Measurements from ENCODE around the gene PPM1L. TPM values are rescaled to one million over a fixed set of nuclear protein-coding genes. Genes with fewer than 3 reads are reported as not detected.

PPM1L gene
- total and polyA plus RNA-seq, 2 donors (not counting 1 experiment from before 2014, with no cell fraction given), result 1.1 to 12.0 TPM

- H3K27ac Mint-ChIP-seq, result no peak overlapping the region
- H2AFZ ChIP-seq (ENCODE audit: insufficient read depth, low read depth, low read length, poor library complexity, severe bottlenecking), result no peak overlapping the region
- no peaks in the 10 kb centered on the region for H3K4me1 Mint-ChIP-seq
- no peaks in the 10 kb centered on the region for H3K9me3 ChIP-seq (ENCODE audit: control extremely low read depth in 1 of 3, control insufficient read depth in 2 of 3, insufficient read depth in 1 of 3, low read length in 2 of 3)
- H3K36me3 ChIP-seq (replicated peaks in 1 of 2; ENCODE audit: control extremely low read depth in 1 of 2, control insufficient read depth in 1 of 2, extremely low read depth in 1 of 2, insufficient read depth in 2 of 2, low read length in 1 of 2), result no peaks in the 10 kb centered on the region
- intact Hi-C loops (cut with micrococcal nuclease), result no loop called here
- no peaks in the 10 kb centered on the region for H4K20me1 ChIP-seq (ENCODE audit: control insufficient read depth, insufficient read depth, low read length, poor library complexity, severe bottlenecking)
- no peak for ATAC-seq (ENCODE audit: low read depth)
- no peak overlapping the region for H3K4me2 ChIP-seq (replicated peaks; ENCODE audit: low read depth, low read length, poor library complexity, severe bottlenecking)
- H3K9ac ChIP-seq (ENCODE audit: low read length), result no peak overlapping the region
- TF ChIP-seq, protein P1, sequence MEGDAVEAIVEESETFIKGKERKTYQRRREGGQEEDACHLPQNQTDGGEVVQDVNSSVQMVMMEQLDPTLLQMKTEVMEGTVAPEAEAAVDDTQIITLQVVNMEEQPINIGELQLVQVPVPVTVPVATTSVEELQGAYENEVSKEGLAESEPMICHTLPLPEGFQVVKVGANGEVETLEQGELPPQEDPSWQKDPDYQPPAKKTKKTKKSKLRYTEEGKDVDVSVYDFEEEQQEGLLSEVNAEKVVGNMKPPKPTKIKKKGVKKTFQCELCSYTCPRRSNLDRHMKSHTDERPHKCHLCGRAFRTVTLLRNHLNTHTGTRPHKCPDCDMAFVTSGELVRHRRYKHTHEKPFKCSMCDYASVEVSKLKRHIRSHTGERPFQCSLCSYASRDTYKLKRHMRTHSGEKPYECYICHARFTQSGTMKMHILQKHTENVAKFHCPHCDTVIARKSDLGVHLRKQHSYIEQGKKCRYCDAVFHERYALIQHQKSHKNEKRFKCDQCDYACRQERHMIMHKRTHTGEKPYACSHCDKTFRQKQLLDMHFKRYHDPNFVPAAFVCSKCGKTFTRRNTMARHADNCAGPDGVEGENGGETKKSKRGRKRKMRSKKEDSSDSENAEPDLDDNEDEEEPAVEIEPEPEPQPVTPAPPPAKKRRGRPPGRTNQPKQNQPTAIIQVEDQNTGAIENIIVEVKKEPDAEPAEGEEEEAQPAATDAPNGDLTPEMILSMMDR (IDR thresholded peaks at IDR 0.05), result no peak
- TF ChIP-seq EZH2 (IDR thresholded peaks at IDR 0.05; ENCODE audit: borderline replicate concordance, insufficient read depth, low read depth, low read length, poor library complexity, severe bottlenecking), result no peak
- WGBS (ENCODE audit: insufficient coverage), result 95% methylated on average over 2 of the region's 6 CpGs
- no peaks in the 10 kb centered on the region for H3K27me3 Mint-ChIP-seq
- H3K79me2 ChIP-seq (ENCODE audit: control insufficient read depth, insufficient read depth, low read length), result no peaks in the 10 kb centered on the region
- no peak overlapping the region for H3K27ac ChIP-seq (ENCODE audit: low read length in 2 of 2)
- CTCF ChIA-PET, result no interaction called here
- H3K9me3 Mint-ChIP-seq (ENCODE audit: insufficient read depth), result no peaks in the 10 kb centered on the region
- H3K4me3 ChIP-seq (ENCODE audit: control extremely low read depth in 1 of 5, extremely low read depth in 1 of 5, insufficient read depth in 1 of 5, low read depth in 2 of 5, low read length in 4 of 5), result no peak overlapping the region
- no peaks in the 10 kb centered on the region for H3K4me1 ChIP-seq (ENCODE audit: control insufficient read depth in 2 of 2, insufficient read depth in 2 of 2, low read length in 2 of 2)
- POLR2A ChIA-PET, result interaction anchor here (0.6 kb wide), 1 partner anchor 13 kb away, joined by 3 read pairs; no protein-coding TSS in a partner anchor
- DNase-seq, result no peak
- no peaks in the 10 kb centered on the region for H3K27me3 ChIP-seq (replicated peaks in 1 of 4; ENCODE audit: control extremely low read depth in 1 of 4, control insufficient read depth in 3 of 4, insufficient read depth in 4 of 4, low read length in 3 of 4)
- no peak overlapping the region for H3K4me3 Mint-ChIP-seq
These were observed 260.6 kb downstream of the PPM1L start for GRCh38 chr3:161016417-161017313.

GRCh38 chr3:161017971-161018370 is 261.9 kb downstream of the PPM1L start:
- ChIA-PET CTCF (interaction anchor here (0.7 kb wide), 1 partner anchor 37 kb away, joined by 4 read pairs; no protein-coding TSS in a partner anchor), POLR2A (no interaction called here)
- no peaks in the 10 kb centered on the region for H3K27me3 ChIP-seq (replicated peaks in 1 of 4; ENCODE audit: control extremely low read depth in 1 of 4, control insufficient read depth in 3 of 4, insufficient read depth in 4 of 4, low read length in 3 of 4)
- no peak for TF ChIP-seq EZH2 (IDR thresholded peaks at IDR 0.05; ENCODE audit: borderline replicate concordance, insufficient read depth, low read depth, low read length, poor library complexity, severe bottlenecking)
- no peak overlapping the region for H3K4me2 ChIP-seq (replicated peaks; ENCODE audit: low read depth, low read length, poor library complexity, severe bottlenecking)
- no peaks in the 10 kb centered on the region for H3K27me3 Mint-ChIP-seq
- peaks cover 0 to 5% (median 1%) of the 10 kb centered on the region in 3 donors for H3K9me3 ChIP-seq (ENCODE audit: control extremely low read depth in 1 of 3, control insufficient read depth in 2 of 3, insufficient read depth in 1 of 3, low read length in 2 of 3)
- no peaks in the 10 kb centered on the region for H3K9me3 Mint-ChIP-seq (ENCODE audit: insufficient read depth)
- no peaks in the 10 kb centered on the region for H4K20me1 ChIP-seq (ENCODE audit: control insufficient read depth, insufficient read depth, low read length, poor library complexity, severe bottlenecking)
- H2AFZ ChIP-seq (ENCODE audit: insufficient read depth, low read depth, low read length, poor library complexity, severe bottlenecking), result no peak overlapping the region
- DNase-seq (no peak), ATAC-seq (ENCODE audit: low read depth) (no peak)
- H3K27ac Mint-ChIP-seq, result no peak overlapping the region
- no CpG with 5 or more reads among the region's 2 CpGs for WGBS (ENCODE audit: insufficient coverage)
- intact Hi-C loops (cut with micrococcal nuclease), result no loop called here
- no peaks in the 10 kb centered on the region for H3K4me1 ChIP-seq (ENCODE audit: control insufficient read depth in 2 of 2, insufficient read depth in 2 of 2, low read length in 2 of 2)
- H3K27ac ChIP-seq (ENCODE audit: low read length in 2 of 2), result no peak overlapping the region
- no peaks in the 10 kb centered on the region for H3K36me3 ChIP-seq (replicated peaks in 1 of 2; ENCODE audit: control extremely low read depth in 1 of 2, control insufficient read depth in 1 of 2, extremely low read depth in 1 of 2, insufficient read depth in 2 of 2, low read length in 1 of 2)
- H3K4me3 ChIP-seq (ENCODE audit: control extremely low read depth in 1 of 5, extremely low read depth in 1 of 5, insufficient read depth in 1 of 5, low read depth in 2 of 5, low read length in 4 of 5), result no peak overlapping the region
- no peak overlapping the region for H3K4me3 Mint-ChIP-seq
- H3K79me2 ChIP-seq (ENCODE audit: control insufficient read depth, insufficient read depth, low read length), result no peaks in the 10 kb centered on the region
- no peaks in the 10 kb centered on the region for H3K4me1 Mint-ChIP-seq
- no peak overlapping the region for H3K9ac ChIP-seq (ENCODE audit: low read length)

Measured in B cell (primary cell).